Right ventricle myocardium superior (tissue), 1 donor: ENCODE results near the gene CKS2. TPM values are rescaled to one million over a fixed set of nuclear protein-coding genes. Genes with fewer than 3 reads are reported as not detected.

Source experiments
- ATAC-seq: fragments of 200-7000 bp; cut with Tn5 transposase; one replicate; pipeline ENCODE4 v1.9.1; 2020; ENCODE audit warnings: mild to moderate bottlenecking; ENCODE audit not compliant: poor library complexity
- DNase-seq: peaks from one replicate; pipeline ENCODE4 v3.0.0-alpha.2; 2020
- intact Hi-C: fragments of 100-400 bp; cut with DNase I; formaldehyde crosslinking; loops from one replicate; pipeline ENCODE4 v1.11.2; 2022
- microRNA-seq: library from miRNA; unstranded; fragments of <30 nt; microRNA quantifications from one replicate; pipeline ENCODE4 v1.2.0, GENCODE V29; 2020
- total RNA-seq: library from RNA; stranded (reverse); fragmentation: NEBNext Ultra II Directional; extraction: Animal tissue kit (Norgen Biotek cat#: 25700); gene quantifications from one replicate; pipeline ENCODE4 v1.2.1, GENCODE V29; 2021
- donor health status: DM: no; HTN: yes; CAD: no; lungs with severe emphysema.

CKS2 gene
- total RNA-seq, 1 donor from 2014 or later, result 7.1 TPM

GRCh38 chr9:89361031-89361430 lies 50.0 kb downstream of the CKS2 start:
- ATAC-seq (no peak), DNase-seq (no peak)
- intact Hi-C loops, result no loop called here

- intact Hi-C loops, result no loop called here
- DNase-seq, result no peak
- ATAC-seq, result no peak
Observed at GRCh38 chr9:89361816-89362646, 51.0 kb downstream of the CKS2 start.

- intact Hi-C loops, result no loop called here
- DNase-seq (no peak), ATAC-seq (no peak)
Observed at GRCh38 chr9:89362647-89363310, 51.8 kb downstream of the CKS2 start.

- no peak for ATAC-seq
- no peak for DNase-seq
- intact Hi-C loops, result no loop called here
Observed at GRCh38 chr9:89363311-89363670, 52.3 kb downstream of the CKS2 start.

GRCh38 chr9:89363921-89364665 lies 53.1 kb downstream of the CKS2 start:
- ATAC-seq, result no peak
- no peak for DNase-seq
- intact Hi-C loops, result no loop called here

GRCh38 chr9:89364666-89365531 lies 53.9 kb downstream of the CKS2 start:
- intact Hi-C loops, result no loop called here
- DNase-seq, result no peak
- no peak for ATAC-seq

- DNase-seq, result no peak
- intact Hi-C loops, result no loop called here
- no peak for ATAC-seq
Observed at GRCh38 chr9:89365532-89365912, 54.5 kb downstream of the CKS2 start.

Small RNA genes within 50 kb of the gene (microRNA-seq; reads per million reads assigned to microRNA genes)
- not detected for gene MIR3153

Other genes with a start within 250 kb of the CKS2 start
- gene SHC3, start 132.4 kb upstream of the CKS2 start, total RNA-seq, result 0.35 TPM
- gene SECISBP2, start 7.3 kb downstream of the CKS2 start, total RNA-seq, result 14.2 TPM
- 18.7 TPM for gene SEMA4D, start 186.9 kb downstream of the CKS2 start, total RNA-seq